CD8-positive, alpha-beta memory T cell (primary cell): ENCODE results near the gene IPP. TPM values are rescaled to one million over a fixed set of nuclear protein-coding genes. Genes with fewer than 3 reads are reported as not detected.
"Not testable (repeated sequence)": the region's sequence is repeated elsewhere in the genome, so short reads cannot be mapped to it uniquely, and the experiment has no call there.

ENCODE experiments used
- CTCF ChIA-PET: fragments of 350-600 bp; sonication (Branson Sonifier 250); formaldehyde crosslinking; loops from one replicate; lab custom pipeline; 2021; ENCODE audit warnings: antibody characterized with exemption; lab: Charles Lee
- POLR2A ChIA-PET: fragments of 350-600 bp; sonication (Branson Sonifier 250); formaldehyde crosslinking; loops from one replicate; lab custom pipeline; 2021; ENCODE audit warnings: antibody characterized with exemption; lab: Charles Lee
- DNase-seq, 5 donors: peaks; one replicate each; pipeline versions ENCODE4 v3.0.0 to v3.0.0-alpha.2; 2020 to 2022; ENCODE audit warnings: mixed read lengths in 1 of 5
- H3K27ac ChIP-seq: one replicate; pipeline ENCODE4 v1.7.0; 2013; ENCODE audit warnings: low read depth, mild to moderate bottlenecking, low read length, moderate library complexity
- H3K27me3 ChIP-seq: 2 replicates; pipeline ENCODE4 v1.7.0; 2013; ENCODE audit warnings: low read length, mild to moderate bottlenecking; ENCODE audit not compliant: insufficient read depth, poor library complexity, severe bottlenecking
- H3K36me3 ChIP-seq: 2 replicates; pipeline ENCODE4 v1.7.0; 2013; ENCODE audit warnings: mild to moderate bottlenecking, low read length, moderate library complexity; ENCODE audit not compliant: insufficient read depth
- H3K4me1 ChIP-seq: 2 replicates; pipeline ENCODE4 v1.7.0; 2013; ENCODE audit warnings: mild to moderate bottlenecking, low read length, moderate library complexity; ENCODE audit not compliant: insufficient read depth
- H3K4me3 ChIP-seq: 2 replicates; pipeline ENCODE4 v1.7.0; 2013; ENCODE audit warnings: mild to moderate bottlenecking, low read length
- H3K9me3 ChIP-seq: 2 replicates; pipeline ENCODE4 v1.7.0; 2013; ENCODE audit warnings: mild to moderate bottlenecking, low read length
- H3K27ac Mint-ChIP-seq, 8 donors: one replicate each; pipeline ENCODE4 v1.8.0; 2020 to 2021; ENCODE audit warnings: mixed read lengths in 8 of 8, mild to moderate bottlenecking in 6 of 8, inconsistent platforms in 3 of 8, moderate library complexity in 3 of 8
- H3K27me3 Mint-ChIP-seq, 2 donors: one replicate each; pipeline ENCODE4 v1.8.0; 2020 to 2021; ENCODE audit warnings: mixed read lengths in 2 of 2, mild to moderate bottlenecking in 1 of 2, moderate library complexity in 1 of 2
- H3K36me3 Mint-ChIP-seq, 3 donors: one replicate each; pipeline ENCODE4 v1.8.0; 2020 to 2021; ENCODE audit warnings: mixed read lengths in 3 of 3, inconsistent platforms in 1 of 3, mild to moderate bottlenecking in 1 of 3
- H3K4me1 Mint-ChIP-seq, 3 donors: one replicate each; pipeline ENCODE4 v1.8.0; 2020 to 2021; ENCODE audit warnings: mixed read lengths in 3 of 3, inconsistent platforms in 1 of 3, mild to moderate bottlenecking in 1 of 3
- H3K4me3 Mint-ChIP-seq, 7 donors: one replicate each; pipeline ENCODE4 v1.8.0; 2020 to 2021; ENCODE audit warnings: mixed read lengths in 7 of 7, mild to moderate bottlenecking in 6 of 7, moderate library complexity in 4 of 7, inconsistent platforms in 2 of 7
- H3K9me3 Mint-ChIP-seq, 5 donors: one replicate each; pipeline ENCODE4 v1.8.0; 2020 to 2022; ENCODE audit warnings: mixed read lengths in 5 of 5, mild to moderate bottlenecking in 3 of 5, moderate library complexity in 2 of 5, inconsistent platforms in 1 of 5
- polyA plus RNA-seq: library from polyadenylated mRNA; unstranded; fragments of 300-500 nt; fragmentation: Illumina TruSeq; gene quantifications from one replicate; pipeline ENCODE4 v1.2.3, GENCODE V29; 2021
- total RNA-seq, 2 experiments: library from RNA; stranded (reverse); gene quantifications; one replicate each; pipeline ENCODE4 v1.2.3, GENCODE V29; 2021

The IPP gene
- total and polyA plus RNA-seq, 3 experiments from 2014 or later = 15.0 to 19.4 (median 18.3) TPM

DNA sequence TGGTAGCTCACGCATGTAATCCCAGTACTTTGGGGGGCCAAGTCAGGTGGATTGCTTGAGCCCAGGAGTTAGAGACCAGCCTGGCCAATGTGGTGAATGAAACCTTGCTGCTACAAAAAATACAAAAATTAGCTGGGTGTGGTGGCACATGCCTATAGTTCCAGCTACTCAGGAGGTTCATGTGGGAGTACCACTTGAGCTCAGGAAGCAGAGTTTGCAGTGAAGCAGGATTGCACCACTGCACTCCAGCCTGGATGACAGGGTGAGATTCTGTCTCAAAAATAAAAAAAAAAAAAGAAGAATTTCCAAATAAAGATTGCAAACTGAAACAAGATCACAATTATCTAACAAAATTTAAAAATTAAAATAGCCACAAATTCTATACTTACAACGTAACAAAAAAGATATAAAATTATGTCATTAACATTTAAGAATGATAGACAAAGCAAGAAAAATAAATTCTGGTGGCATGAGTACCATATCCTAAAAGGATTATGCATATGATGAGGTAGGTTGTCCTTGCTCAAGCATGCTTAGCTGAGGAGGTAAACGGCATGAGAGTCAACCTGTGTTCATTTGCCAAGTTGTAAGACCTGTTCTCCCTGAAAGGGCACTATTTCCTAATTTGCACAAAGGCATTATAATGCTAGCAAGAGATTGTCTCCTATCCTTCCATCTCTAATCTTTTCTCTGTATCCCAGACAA is 20.2 kb downstream of the IPP start:
- Histone ChIP-seq H3K4me1 (no peaks in the 10 kb centered on the region), H3K27me3 (no peaks in the 10 kb centered on the region), H3K27ac (no peak overlapping the region), H3K4me3 (no peak overlapping the region), H3K36me3 (no peaks in the 10 kb centered on the region), H3K9me3 (no peaks in the 10 kb centered on the region)
- peaks cover 11 to 14% (median 11%) of the 10 kb centered on the region in 3 donors for H3K4me1 Mint-ChIP-seq
- H3K27ac Mint-ChIP-seq = peak overlapping the region in 2 of 8 donors; percentile 47 to 64
- H3K36me3 Mint-ChIP-seq = peaks cover 0 to 30% (median 3%) of the 10 kb centered on the region in 3 donors
- H3K4me3 Mint-ChIP-seq = no peak overlapping the region
- no peaks in the 10 kb centered on the region for H3K9me3 Mint-ChIP-seq
- POLR2A ChIA-PET = interaction anchor here (0.8 kb wide), 1 partner anchor 23 kb away, joined by 3 read pairs; no protein-coding TSS in a partner anchor
- CTCF ChIA-PET = interaction anchor here (1.0 kb wide), 1 partner anchor 427 kb away, joined by 3 read pairs; no protein-coding TSS in a partner anchor
- no peaks in the 10 kb centered on the region for H3K27me3 Mint-ChIP-seq
- no peak for DNase-seq

DNA sequence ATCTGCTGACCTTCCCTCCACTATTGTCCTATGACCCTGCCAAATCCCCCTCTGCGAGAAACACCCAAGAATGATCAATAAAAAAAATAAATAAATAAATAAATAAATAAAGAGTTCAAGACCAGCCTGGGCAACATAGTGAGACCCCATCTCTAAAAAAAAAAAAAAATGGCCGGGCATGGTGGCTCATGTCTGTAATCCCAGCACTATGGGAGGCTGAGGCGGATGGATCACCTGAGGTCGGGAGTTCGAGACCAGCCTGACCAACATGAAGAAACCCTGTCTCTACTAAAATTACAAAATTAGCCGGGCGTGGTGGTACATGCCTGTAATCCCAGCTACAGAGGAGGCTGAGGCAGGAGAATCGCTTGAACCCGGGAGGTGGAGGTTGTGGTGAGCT is 24.4 kb downstream of the IPP start:
- H3K4me3 Mint-ChIP-seq, H3K9me3 Mint-ChIP-seq, H3K27me3 ChIP-seq, H3K4me1 Mint-ChIP-seq, DNase-seq, H3K27me3 Mint-ChIP-seq, H3K27ac Mint-ChIP-seq, CTCF ChIA-PET, H3K36me3 ChIP-seq, H3K4me3 ChIP-seq, H3K27ac ChIP-seq, H3K9me3 ChIP-seq, POLR2A ChIA-PET, H3K4me1 ChIP-seq: not testable (repeated sequence)
- peaks cover 0 to 30% (median 3%) of the 10 kb centered on the region in 3 donors for H3K36me3 Mint-ChIP-seq

DNA sequence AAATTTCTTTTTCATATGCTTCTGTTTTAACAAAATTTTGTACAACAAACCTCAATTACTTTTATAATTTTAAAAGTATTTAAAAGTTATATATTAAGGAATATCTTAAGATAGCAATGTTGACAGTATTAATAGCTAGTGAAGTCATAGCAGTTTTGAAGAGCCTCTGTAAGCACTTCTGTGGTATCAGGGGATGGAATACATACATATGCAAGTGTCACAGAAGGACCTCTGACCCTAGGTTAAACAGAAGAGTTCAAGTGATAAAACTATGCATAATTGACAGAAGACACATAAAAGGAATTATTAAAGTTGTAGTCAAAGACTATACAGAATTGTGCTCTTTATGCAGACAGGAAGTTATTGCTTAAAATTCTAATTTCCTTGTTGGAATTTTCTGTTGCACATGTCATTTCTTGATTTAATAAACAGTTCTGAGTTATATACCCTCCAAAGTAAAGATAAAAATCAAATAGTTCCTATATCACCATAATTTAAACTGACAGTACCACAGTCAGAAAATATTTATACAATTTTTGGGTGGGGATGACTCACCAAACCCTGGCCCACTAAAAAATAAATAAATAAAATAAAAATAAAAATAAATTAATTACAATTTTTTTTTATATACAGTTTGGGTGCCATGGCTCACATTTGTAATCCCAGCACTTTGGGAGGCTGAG is 27.1 kb downstream of the IPP start:
- no peaks in the 10 kb centered on the region for H3K27me3 Mint-ChIP-seq
- no peak overlapping the region for H3K4me3 Mint-ChIP-seq
- DNase-seq = no peak
- H3K4me1 Mint-ChIP-seq = no peaks in the 10 kb centered on the region
- H3K27ac Mint-ChIP-seq = no peak overlapping the region
- peaks cover 0 to 36% (median 5%) of the 10 kb centered on the region in 3 donors for H3K36me3 Mint-ChIP-seq
- Histone ChIP-seq H3K4me1 (no peaks in the 10 kb centered on the region), H3K9me3 (no peaks in the 10 kb centered on the region), H3K27ac (no peak overlapping the region), H3K4me3 (no peak overlapping the region), H3K36me3 (peaks cover under 1% of the 10 kb centered on the region), H3K27me3 (no peaks in the 10 kb centered on the region)
- POLR2A ChIA-PET = no interaction called here
- CTCF ChIA-PET = no interaction called here
- H3K9me3 Mint-ChIP-seq = no peaks in the 10 kb centered on the region

DNA sequence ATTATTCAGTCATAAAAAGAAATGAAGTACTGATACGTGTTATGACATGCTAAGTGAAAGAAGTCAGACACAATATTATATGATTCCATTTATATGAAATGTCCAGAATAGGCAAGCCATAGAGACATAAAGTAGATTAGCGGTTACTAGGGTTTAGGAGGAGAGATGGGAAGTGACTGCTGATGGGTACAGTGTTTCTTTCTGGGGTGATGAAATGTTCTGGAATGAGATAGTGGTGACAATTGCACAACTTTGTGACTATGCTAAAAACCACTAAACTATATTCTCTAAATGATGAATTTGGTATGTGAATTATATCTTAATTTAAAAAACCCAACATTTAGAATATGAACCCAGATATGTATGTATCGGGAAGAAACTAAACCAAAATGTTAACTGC is 27.6 kb downstream of the IPP start:
- no peaks in the 10 kb centered on the region for H3K9me3 ChIP-seq
- no peak for DNase-seq
- Mint-ChIP-seq H3K9me3 (no peaks in the 10 kb centered on the region), H3K4me1 (no peaks in the 10 kb centered on the region), H3K27ac (no peak overlapping the region), H3K27me3 (no peaks in the 10 kb centered on the region), H3K4me3 (no peak overlapping the region), H3K36me3 (peaks cover 0 to 38% (median 5%) of the 10 kb centered on the region in 3 donors)
- no peak overlapping the region for H3K4me3 ChIP-seq
- no peaks in the 10 kb centered on the region for H3K27me3 ChIP-seq
- ChIA-PET CTCF (no interaction called here), POLR2A (no interaction called here)
- H3K27ac ChIP-seq = no peak overlapping the region
- no peaks in the 10 kb centered on the region for H3K4me1 ChIP-seq
- H3K36me3 ChIP-seq = peaks cover 3% of the 10 kb centered on the region

DNA sequence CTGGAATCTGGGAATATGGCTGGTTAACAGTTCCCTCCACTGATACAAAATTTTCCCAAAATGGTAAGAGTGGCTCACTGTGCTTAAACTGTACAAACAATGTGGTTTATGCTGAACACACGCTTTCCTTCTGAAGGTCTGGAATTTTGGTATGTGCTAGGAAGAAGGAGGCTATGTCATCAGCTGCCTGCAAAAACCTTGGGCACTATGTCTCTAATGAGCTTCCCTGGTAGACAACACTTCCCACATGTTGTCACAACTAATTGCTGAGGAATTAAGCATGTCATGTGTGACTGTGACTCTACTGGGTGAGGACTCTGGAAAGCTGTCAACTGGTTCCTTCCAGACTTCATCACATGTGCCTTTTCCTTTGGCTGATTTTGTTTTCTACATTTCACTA is 29.2 kb downstream of the IPP start:
- H3K27me3 ChIP-seq = no peaks in the 10 kb centered on the region
- POLR2A ChIA-PET = no interaction called here
- H3K9me3 ChIP-seq = no peaks in the 10 kb centered on the region
- no peaks in the 10 kb centered on the region for H3K9me3 Mint-ChIP-seq
- no peaks in the 10 kb centered on the region for H3K4me1 Mint-ChIP-seq
- H3K4me1 ChIP-seq = no peaks in the 10 kb centered on the region
- H3K36me3 Mint-ChIP-seq = peaks cover 0 to 41% (median 5%) of the 10 kb centered on the region in 3 donors
- no peak for DNase-seq
- no peak overlapping the region for H3K27ac ChIP-seq
- H3K4me3 ChIP-seq = no peak overlapping the region
- H3K36me3 ChIP-seq = peaks cover 3% of the 10 kb centered on the region
- no peaks in the 10 kb centered on the region for H3K27me3 Mint-ChIP-seq
- CTCF ChIA-PET = no interaction called here
- H3K27ac Mint-ChIP-seq = no peak overlapping the region
- H3K4me3 Mint-ChIP-seq = no peak overlapping the region

DNA sequence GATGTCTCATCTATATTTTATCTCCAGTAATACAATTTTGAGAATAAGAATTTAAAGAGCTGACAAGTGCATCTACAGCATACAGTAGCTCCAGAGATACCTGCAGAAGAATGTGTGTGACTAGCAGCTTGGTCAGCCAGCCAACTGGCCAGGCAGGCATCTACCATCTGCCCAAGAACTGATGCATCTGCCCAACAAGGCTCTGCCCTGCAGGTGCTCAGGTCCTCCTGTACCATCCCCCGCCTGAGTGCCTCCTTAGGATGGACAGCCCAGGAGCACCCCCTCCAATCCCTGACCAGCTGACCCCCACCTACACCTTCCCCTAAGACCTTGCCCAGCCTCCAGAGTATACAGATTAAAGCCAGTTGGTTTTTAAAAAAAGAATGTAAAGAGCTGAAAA is 32.2 kb downstream of the IPP start:
- DNase-seq = no peak
- Histone ChIP-seq H3K36me3 (peaks cover 3% of the 10 kb centered on the region), H3K4me1 (no peaks in the 10 kb centered on the region), H3K27ac (no peak overlapping the region), H3K9me3 (no peaks in the 10 kb centered on the region), H3K27me3 (no peaks in the 10 kb centered on the region), H3K4me3 (no peak overlapping the region)
- Mint-ChIP-seq H3K9me3 (no peaks in the 10 kb centered on the region), H3K27me3 (no peaks in the 10 kb centered on the region), H3K27ac (peak overlapping the region in 1 of 8 donors; percentile 22), H3K36me3 (peaks cover 0 to 59% (median 10%) of the 10 kb centered on the region in 3 donors), H3K4me3 (no peak overlapping the region), H3K4me1 (no peaks in the 10 kb centered on the region)
- ChIA-PET POLR2A (no interaction called here), CTCF (no interaction called here)

DNA sequence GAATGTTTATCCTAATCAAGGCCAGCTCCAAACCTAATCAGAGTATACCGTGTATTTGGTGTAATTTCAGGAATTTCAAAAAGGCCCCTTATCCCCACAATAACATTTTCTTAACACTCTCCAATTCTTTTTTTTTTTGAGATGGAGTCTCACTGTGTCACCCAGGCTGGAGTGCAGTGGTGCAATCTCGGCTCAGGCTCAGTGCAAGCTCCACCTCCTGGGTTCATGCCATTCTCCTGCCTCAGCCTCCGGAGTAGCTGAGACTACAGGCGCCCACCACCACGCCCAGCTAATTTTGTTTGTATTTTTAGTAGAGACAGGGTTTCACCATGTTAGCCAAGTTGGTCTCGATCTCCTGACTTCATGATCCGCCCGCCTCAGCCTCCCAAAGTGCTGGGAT is 33.1 kb downstream of the IPP start:
- H3K9me3 ChIP-seq, H3K4me3 ChIP-seq, H3K27ac Mint-ChIP-seq, POLR2A ChIA-PET, H3K4me3 Mint-ChIP-seq, CTCF ChIA-PET, DNase-seq, H3K4me1 ChIP-seq, H3K27me3 ChIP-seq, H3K27me3 Mint-ChIP-seq, H3K27ac ChIP-seq, H3K9me3 Mint-ChIP-seq, H3K36me3 ChIP-seq, H3K4me1 Mint-ChIP-seq: not testable (repeated sequence)
- peaks cover 0 to 55% (median 6%) of the 10 kb centered on the region in 3 donors for H3K36me3 Mint-ChIP-seq

DNA sequence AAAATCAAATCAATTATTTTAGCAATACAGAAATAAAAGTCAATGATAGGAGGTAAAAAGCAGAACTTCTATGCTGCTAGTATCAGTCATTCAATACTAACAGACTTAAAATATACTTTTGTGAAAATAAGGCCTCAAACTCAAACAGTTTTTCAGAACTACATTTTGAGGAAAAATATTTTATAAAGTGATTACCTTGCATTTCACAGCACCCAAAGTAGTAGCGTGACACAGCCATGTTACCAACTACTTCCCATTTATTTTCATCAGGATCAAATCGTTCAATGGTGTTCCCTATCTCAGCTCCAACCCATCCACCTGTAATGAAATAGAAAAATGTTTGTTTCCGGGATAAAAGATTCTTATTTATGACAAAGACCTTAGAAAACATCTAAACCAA is 33.8 kb downstream of the IPP start:
- POLR2A ChIA-PET = no interaction called here
- no peak overlapping the region for H3K4me3 Mint-ChIP-seq
- H3K9me3 Mint-ChIP-seq = no peaks in the 10 kb centered on the region

More for the DNA sequence above, 33.8 kb downstream of the IPP start:
- Mint-ChIP-seq H3K36me3 (peaks cover 2 to 60% (median 8%) of the 10 kb centered on the region in 3 donors), H3K27me3 (no peaks in the 10 kb centered on the region), H3K27ac (peak overlapping the region in 1 of 8 donors; percentile 12), H3K4me1 (no peaks in the 10 kb centered on the region)
- peaks cover 3% of the 10 kb centered on the region for H3K36me3 ChIP-seq
- no peaks in the 10 kb centered on the region for H3K27me3 ChIP-seq
- CTCF ChIA-PET = no interaction called here
- H3K27ac ChIP-seq = no peak overlapping the region
- H3K9me3 ChIP-seq = no peaks in the 10 kb centered on the region
- H3K4me3 ChIP-seq = no peak overlapping the region
- no peak for DNase-seq
- no peaks in the 10 kb centered on the region for H3K4me1 ChIP-seq
